Heart left ventricle (tissue), 16 donors: Measurements from ENCODE around the gene ZNF860. TPM values are rescaled to one million over a fixed set of nuclear protein-coding genes. Genes with fewer than 3 reads are reported as not detected.

ENCODE experiments used
- ATAC-seq, 4 donors: fragments of 200-7000 bp; cut with Tn5 transposase; one replicate each; pipeline ENCODE4 v1.9.1; 2020 to 2022; ENCODE audit warnings: moderate library complexity in 4 of 4, mild to moderate bottlenecking in 3 of 4, moderate number of reproducible peaks in 1 of 4
- DNase-seq, 5 donors: peaks; one replicate each; pipeline ENCODE4 v3.0.0-alpha.2; 2020
- H3K27ac ChIP-seq, 12 donors: fragments of 200-600 bp; sonication (generic) in 4 of 12; one replicate each; pipeline versions ENCODE4 v1.5.0 to v1.8.0; 2016 to 2022; ENCODE audit warnings: mild to moderate bottlenecking in 2 of 12
- H3K27me3 ChIP-seq, 9 donors: fragments of 200-600 bp; sonication (generic) in 2 of 9; one replicate each; pipeline versions ENCODE4 v1.5.1 to v1.8.0; 2016 to 2022; ENCODE audit warnings: mild to moderate bottlenecking in 3 of 9
- H3K36me3 ChIP-seq, 9 donors: fragments of 200-600 bp; sonication (generic) in 2 of 9; one replicate each; pipeline versions ENCODE4 v1.5.0 to v1.8.0; 2018 to 2022; ENCODE audit warnings: mild to moderate bottlenecking in 2 of 9
- H3K4me1 ChIP-seq, 12 donors: fragments of 200-600 bp; sonication (generic) in 4 of 12; one replicate each; pipeline versions ENCODE4 v1.5.0 to v1.8.0; 2016 to 2022; ENCODE audit warnings: mild to moderate bottlenecking in 3 of 12
- H3K4me3 ChIP-seq, 12 donors: fragments of 200-600 bp; sonication (generic) in 4 of 12; one replicate each; pipeline versions ENCODE4 v1.5.0 to v1.8.0; 2017 to 2022; ENCODE audit warnings: mild to moderate bottlenecking in 9 of 12, moderate library complexity in 4 of 12
- H3K9me3 ChIP-seq, 12 donors: fragments of 200-600 bp; sonication (generic) in 4 of 12; one replicate each; pipeline versions ENCODE4 v1.5.0 to v1.8.0; 2016 to 2022; ENCODE audit warnings: mild to moderate bottlenecking in 1 of 12
- CTCF ChIP-seq, 12 donors: fragments of 200-600 bp; sonication (generic) in 4 of 12; IDR thresholded peaks; one replicate each; pipeline versions ENCODE4 v1.5.0 to v1.8.0; 2018 to 2022; ENCODE audit warnings: antibody characterized with exemption in 12 of 12, mild to moderate bottlenecking in 5 of 12
- POLR2A ChIP-seq, 2 donors: fragments of 450-650 bp; IDR thresholded peaks; one replicate each; pipeline ENCODE4 v1.6.1; 2017; ENCODE audit warnings: antibody characterized with exemption in 2 of 2, mild to moderate bottlenecking in 2 of 2, moderate library complexity in 2 of 2
- WGBS, 4 donors: extraction: QIAGEN DNeasy Blood & Tissue Kit in 2 of 4; methylation state at CpG; one replicate each; pipeline versions ENCODE4 v1.1.5 to v1.1.7; 2013 to 2018; 5-methylcytosine and 5-hydroxymethylcytosine counted together
- intact Hi-C, 10 donors: fragments of 100-400 bp; cut with DNase I; formaldehyde crosslinking; loops; one replicate each; pipeline versions ENCODE4 v1.11.1 to v1.14.2; 2022
- polyA plus RNA-seq, 2 donors: library from polyadenylated mRNA; stranded (reverse); fragments of 200-250 nt; gene quantifications; one replicate each; pipeline ENCODE4 v1.2.3, GENCODE V29; 2013
- total RNA-seq, 9 donors: library from RNA; depleted of rRNA in 2 of 9; stranded (reverse); fragments of >200 nt in 2 of 9; fragmentation: NEBNext Ultra II Directional in 3 of 9; extraction: Animal tissue kit (Norgen Biotek cat#: 25700) in 3 of 9; gene quantifications; one replicate each; pipeline versions ENCODE4 v1.1.0 to v1.2.4, GENCODE V29; 2016 to 2023
- donor health status: ischemic (EF 13 %, LVEDD 7.1; RV severe dilation, severe dysfunction).
- donor health status: healthy with polysubstance abuse.
- donor health status: DM: no; HTN: yes; CAD: no.
- donor health status: DM: no; HTN: no; CAD: no.
- donor health status: ischemic (EF 25% LVEDD 6.9; RV normal size, moderate dysfunction).
- donor health status: ischemic (EF 25% LVEDD 5.7; RV mildly dilated, moderate dysfunction).
- donor health status: healthy.
- donor health status: DM: yes; HTN: yes; CAD: no.
- donor health status: ischemic (EF 35%, LVEDD 5.7; RV mildly dilated, moderate dysfunction).
- donor health status: nonischemic (EF 11% LVEDD 7.7; RV severe dilation, severe dysfunction).
- donor health status: DM: yes; HTN: yes; CAD: no.
- donor health status: PGD.
- donor health status: ischemic (EF 29% LVEDD 5.4; RV normal size, mild dysfunction).
- donor health status: nonischemic (EF 23%, LVEDD 6.1; RV moderate dilation, normal function).

ZNF860 gene
- total and polyA plus RNA-seq, 11 donors = 0.08 to 0.53 (median 0.14) TPM; not detected in 4

- TF ChIP-seq CTCF (IDR thresholded peaks at IDR 0.05) = no peak
- no peak for TF ChIP-seq POLR2A (IDR thresholded peaks at IDR 0.05)
- ATAC-seq (no peak), DNase-seq (peak in 1 of 5 donors; percentile 18)
- 60 to 72% (median 62%) methylated on average over 4 of the region's 4 CpGs for WGBS, 4 donors
- Histone ChIP-seq H3K36me3 (no peaks in the 10 kb centered on the region), H3K4me1 (peaks cover 0 to 20% (median 8%) of the 10 kb centered on the region in 12 donors), H3K27ac (peak overlapping the region in 2 of 12 donors; percentile 17 to 27), H3K9me3 (no peaks in the 10 kb centered on the region), H3K27me3 (no peaks in the 10 kb centered on the region), H3K4me3 (no peak overlapping the region)
- intact Hi-C loops = no loop called here
These were observed 8.5 kb upstream of the ZNF860 start for GRCh38 chr3:31973081-31973480.

GRCh38 chr3:31973837-31974236, 7.7 kb upstream of the ZNF860 start:
- Histone ChIP-seq H3K4me1 (peaks cover 0 to 13% (median 5%) of the 10 kb centered on the region in 12 donors), H3K9me3 (no peaks in the 10 kb centered on the region), H3K27ac (no peak overlapping the region), H3K27me3 (no peaks in the 10 kb centered on the region), H3K4me3 (no peak overlapping the region), H3K36me3 (no peaks in the 10 kb centered on the region)
- intact Hi-C loops = no loop called here
- 96 to 99% (median 97%) methylated on average over 5 of the region's 5 CpGs for WGBS, 4 donors
- ATAC-seq (no peak), DNase-seq (no peak)
- TF ChIP-seq CTCF (IDR thresholded peaks at IDR 0.05) (no peak), POLR2A (IDR thresholded peaks at IDR 0.05) (no peak)

- TF ChIP-seq POLR2A (IDR thresholded peaks at IDR 0.05) = no peak
- no peak for TF ChIP-seq CTCF (IDR thresholded peaks at IDR 0.05)
- Histone ChIP-seq H3K4me3 (no peak overlapping the region), H3K4me1 (peaks cover 0 to 13% (median 7%) of the 10 kb centered on the region in 12 donors), H3K27me3 (no peaks in the 10 kb centered on the region), H3K36me3 (no peaks in the 10 kb centered on the region), H3K27ac (no peak overlapping the region), H3K9me3 (no peaks in the 10 kb centered on the region)
- intact Hi-C loops = no loop called here
- no peak for DNase-seq
- ATAC-seq = no peak
- 81 to 84% (median 83%) methylated on average over 5 of the region's 5 CpGs for WGBS, 4 donors
These were observed 7.1 kb upstream of the ZNF860 start for GRCh38 chr3:31974471-31974870.

GRCh38 chr3:31974964-31975363, 6.6 kb upstream of the ZNF860 start:
- intact Hi-C loops = no loop called here

More at GRCh38 chr3:31974964-31975363, 6.6 kb upstream of the ZNF860 start:
- no peak overlapping the region for H3K27ac ChIP-seq
- DNase-seq = no peak
- H3K36me3 ChIP-seq = no peaks in the 10 kb centered on the region
- no peak for ATAC-seq
- no peak for TF ChIP-seq CTCF (IDR thresholded peaks at IDR 0.05)
- H3K4me1 ChIP-seq = peaks cover 0 to 18% (median 9%) of the 10 kb centered on the region in 12 donors
- no peaks in the 10 kb centered on the region for H3K9me3 ChIP-seq
- WGBS, 4 donors = 70 to 81% (median 76%) methylated on average over 5 of the region's 5 CpGs
- no peak overlapping the region for H3K4me3 ChIP-seq
- peaks cover 0 to 2% (median 0%) of the 10 kb centered on the region in 9 donors for H3K27me3 ChIP-seq
